ENCODE data around the gene TMEM94. TPM values are rescaled to one million over a fixed set of nuclear protein-coding genes. Genes with fewer than 3 reads are reported as not detected.

Gene TMEM94
- total RNA-seq: 10 to 100 TPM; 63.3 to 66.0 TPM
- polyA plus RNA-seq: 18.8 TPM

DNA sequence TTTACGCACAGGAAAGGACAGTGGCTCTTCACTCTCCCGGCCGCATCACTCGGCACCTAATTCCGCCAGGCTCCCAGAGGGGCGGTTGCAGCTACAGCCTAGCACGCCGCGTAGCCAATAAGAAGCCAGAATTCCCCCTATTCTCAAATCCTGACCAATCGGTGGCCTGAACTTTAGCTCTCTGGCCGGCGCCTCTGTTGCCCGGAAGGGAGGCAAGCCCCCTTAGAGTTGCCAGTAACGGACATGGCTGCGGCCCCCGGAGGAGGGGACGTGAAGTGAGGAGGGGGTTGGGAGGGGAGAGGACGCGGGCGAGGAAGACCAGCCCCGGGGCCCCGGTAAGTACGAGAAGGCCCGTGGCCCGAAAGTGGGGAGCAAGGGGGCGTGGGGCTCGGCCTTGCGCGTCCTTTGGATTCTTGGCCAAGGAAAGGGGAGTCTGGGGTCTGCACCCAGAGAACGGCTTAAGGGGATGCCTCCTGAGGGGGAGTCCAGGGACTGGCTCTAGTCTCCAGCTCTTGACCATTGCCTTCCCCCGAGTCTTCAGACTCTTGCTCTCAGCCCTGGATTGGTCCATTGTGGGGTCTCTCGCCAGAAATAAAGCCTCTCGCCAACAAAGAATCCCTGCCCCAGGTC, at the start of gene TMEM94:
TSS of gene TMEM94 (plus strand) at position 219 of the 630 bp plus-strand sequence. CDS start 15,271 bp downstream, outside the sequence.
- Mint-ChIP-seq H3K36me3 (peaks cover 0 to 10% (median 1%) of the 10 kb centered on the region in 3 donors), H3K4me3 (peak within 1 kb of the TSS; percentile 92 to 99 (median 94)), H3K27ac (peak within 1 kb of the TSS; percentile 65 to 98 (median 94)), H3K4me1 (peaks cover 30 to 47% (median 33%) of the 10 kb centered on the region in 3 donors), H3K9me3 (no peaks in the 10 kb centered on the region), H3K27me3 (peaks cover 0 to 2% of the 10 kb centered on the region in 2 donors)
- peak within 1 kb of the TSS; percentile 98 for H3K4me3 ChIP-seq (ENCODE audit: low read length)
- CTCF ChIA-PET: interaction anchor here (0.8 to 2.1 kb wide), 11 partner anchors 9 to 343 kb away, joined by 3 to 13 read pairs (median 3); partner anchors contain the start of genes MRPS7, SMIM5 and TSEN54
- H3K36me3 ChIP-seq (ENCODE audit: insufficient read depth, low read length): no peaks in the 10 kb centered on the region
- peak within 1 kb of the TSS; percentile 87 for H3K27ac ChIP-seq (ENCODE audit: low read depth, low read length)
- DNase-seq: peak; percentile 84 to 95 (median 90)
- POLR2A ChIA-PET: interaction anchor here (0.5 to 2.6 kb wide), 13 partner anchors 22 to 399 kb away, joined by 3 to 14 read pairs (median 6); partner anchors contain the start of genes GGA3, LLGL2, MRPS7 and SLC25A19
- peaks cover 22% of the 10 kb centered on the region for H3K4me1 ChIP-seq (ENCODE audit: insufficient read depth, low read length)
- no peaks in the 10 kb centered on the region for H3K9me3 ChIP-seq (ENCODE audit: low read length)
- H3K27me3 ChIP-seq (ENCODE audit: insufficient read depth, low read length, poor library complexity, severe bottlenecking): no peaks in the 10 kb centered on the region

DNA sequence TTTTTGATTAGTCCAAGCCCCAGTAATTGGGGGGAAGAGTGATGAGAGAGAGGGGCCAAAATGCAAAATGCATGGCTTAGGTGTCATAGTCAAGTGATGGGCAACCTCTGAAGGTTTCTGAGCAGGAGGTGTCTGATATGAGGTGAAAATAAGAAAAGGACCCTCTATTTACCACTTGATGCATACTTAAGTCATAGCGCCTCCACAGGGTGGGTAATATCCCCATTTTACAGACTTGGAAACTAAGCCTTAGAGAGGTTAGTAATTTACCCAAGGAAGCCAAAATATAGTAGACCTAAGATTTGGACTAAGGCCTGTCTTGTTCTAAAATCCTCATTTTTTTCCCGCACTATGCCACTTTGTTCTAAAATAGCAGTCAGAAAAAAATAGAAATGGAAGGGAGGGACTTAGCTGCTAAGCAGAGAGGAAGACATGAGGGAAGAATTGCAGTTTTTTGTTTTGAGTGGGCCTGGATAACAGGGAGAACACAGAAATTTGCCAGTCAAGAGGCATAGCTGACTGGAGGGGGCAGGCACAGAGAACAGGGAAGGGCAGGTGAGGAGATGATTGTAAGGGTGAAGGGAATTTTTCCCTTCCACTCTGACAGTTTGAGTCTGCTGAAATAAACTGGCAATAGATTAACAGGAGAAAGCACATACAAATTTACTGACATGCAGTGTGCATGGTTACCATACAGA, 48.6 kb upstream of the TMEM94 start:
- H3K4me1 Mint-ChIP-seq: peaks cover 31 to 42% (median 35%) of the 10 kb centered on the region in 3 donors
- no peaks in the 10 kb centered on the region for H3K9me3 Mint-ChIP-seq
- no peaks in the 10 kb centered on the region for H3K9me3 ChIP-seq (ENCODE audit: low read length)
- H3K27me3 ChIP-seq (ENCODE audit: insufficient read depth, low read length, poor library complexity, severe bottlenecking): no peaks in the 10 kb centered on the region
- H3K36me3 ChIP-seq (ENCODE audit: insufficient read depth, low read length): no peaks in the 10 kb centered on the region
- H3K36me3 Mint-ChIP-seq: peaks cover 0 to 15% (median 0%) of the 10 kb centered on the region in 3 donors
- H3K4me1 ChIP-seq (ENCODE audit: insufficient read depth, low read length): peaks cover 33% of the 10 kb centered on the region
- H3K4me3 Mint-ChIP-seq: peak overlapping the region in 1 of 7 donors; percentile 33
- no peak overlapping the region for H3K27ac ChIP-seq (ENCODE audit: low read depth, low read length)
- ChIA-PET POLR2A (interaction anchor here (0.6 kb wide), 1 partner anchor 137 kb away, joined by 3 read pairs; the partner anchor contains the start of gene MIF4GD), CTCF (interaction anchor here (0.7 to 8.0 kb wide), 4 partner anchors 85 to 182 kb away, joined by 3 to 78 read pairs (median 3); partner anchors contain the start of gene MIF4GD)
- H3K27me3 Mint-ChIP-seq: peaks cover 0 to 4% of the 10 kb centered on the region in 2 donors
- H3K4me3 ChIP-seq (ENCODE audit: low read length): no peak overlapping the region
- peak overlapping the region in 1 of 8 donors; percentile 77 for H3K27ac Mint-ChIP-seq
- DNase-seq: no peak

- Histone ChIP-seq H3K27ac (ENCODE audit: low read depth, low read length) (no peak overlapping the region), H3K9me3 (ENCODE audit: low read length) (no peaks in the 10 kb centered on the region), H3K27me3 (ENCODE audit: insufficient read depth, low read length, poor library complexity, severe bottlenecking) (no peaks in the 10 kb centered on the region), H3K36me3 (ENCODE audit: insufficient read depth, low read length) (no peaks in the 10 kb centered on the region), H3K4me3 (ENCODE audit: low read length) (no peak overlapping the region), H3K4me1 (ENCODE audit: insufficient read depth, low read length) (peaks cover 23% of the 10 kb centered on the region)
- DNase-seq: no peak
- Mint-ChIP-seq H3K4me1 (peaks cover 22 to 28% (median 23%) of the 10 kb centered on the region in 3 donors), H3K9me3 (no peaks in the 10 kb centered on the region), H3K4me3 (no peak overlapping the region), H3K36me3 (peaks cover 0 to 4% (median 0%) of the 10 kb centered on the region in 3 donors), H3K27me3 (peaks cover 6 to 13% of the 10 kb centered on the region in 2 donors), H3K27ac (peak overlapping the region in 1 of 8 donors; percentile 58)
- ChIA-PET POLR2A (no interaction called here), CTCF (interaction anchor here (8.0 kb wide), 1 partner anchor 87 kb away, joined by 78 read pairs; no protein-coding TSS in a partner anchor)
Observed at GRCh38 chr17:75410141-75410540, 46.3 kb upstream of the TMEM94 start.

DNA sequence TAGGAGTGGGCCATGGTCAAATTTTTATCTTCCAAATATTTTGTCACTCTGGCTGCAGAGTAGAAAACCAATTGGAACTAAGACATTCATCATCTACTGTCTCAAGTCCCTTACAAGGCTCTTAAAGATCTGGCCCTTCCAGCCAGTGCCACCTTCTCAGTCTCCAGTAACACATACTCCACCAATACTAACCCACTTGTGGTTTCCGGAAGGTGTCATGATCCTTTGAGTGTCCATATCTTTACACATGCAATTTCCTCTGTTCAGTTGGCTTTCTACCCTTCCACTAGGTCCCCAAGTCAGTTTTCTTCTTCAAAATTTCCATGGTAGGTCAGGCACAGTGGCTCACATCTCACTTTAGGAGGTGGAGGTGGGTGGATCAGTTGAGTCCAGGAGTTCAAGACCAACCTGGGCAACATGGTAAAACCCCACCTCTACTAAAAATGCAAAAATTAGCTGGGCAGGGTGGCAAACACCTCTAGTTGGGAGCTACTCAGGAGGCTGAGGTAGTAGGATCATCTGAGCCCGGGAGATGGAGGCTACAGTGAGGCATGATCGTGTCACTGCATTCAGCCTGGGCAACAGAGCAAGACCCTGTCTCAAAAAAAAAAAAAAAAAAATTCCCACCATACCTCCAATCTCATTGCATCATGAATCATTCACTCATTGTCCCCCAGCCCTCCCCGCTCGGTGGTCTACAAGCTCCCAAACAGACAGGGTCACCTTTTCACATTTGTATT, 44.9 kb upstream of the TMEM94 start:
- Mint-ChIP-seq H3K27ac (peak overlapping the region in 3 of 8 donors; percentile 12 to 88 (median 66)), H3K9me3 (no peaks in the 10 kb centered on the region), H3K27me3 (peaks cover 10 to 13% of the 10 kb centered on the region in 2 donors), H3K4me1 (peaks cover 13 to 19% (median 14%) of the 10 kb centered on the region in 3 donors), H3K4me3 (peak overlapping the region in 1 of 7 donors; percentile 42), H3K36me3 (no peaks in the 10 kb centered on the region)
- Histone ChIP-seq H3K9me3 (ENCODE audit: low read length) (no peaks in the 10 kb centered on the region), H3K27me3 (ENCODE audit: insufficient read depth, low read length, poor library complexity, severe bottlenecking) (no peaks in the 10 kb centered on the region), H3K4me3 (ENCODE audit: low read length) (no peak overlapping the region), H3K36me3 (ENCODE audit: insufficient read depth, low read length) (no peaks in the 10 kb centered on the region), H3K4me1 (ENCODE audit: insufficient read depth, low read length) (peaks cover 17% of the 10 kb centered on the region), H3K27ac (ENCODE audit: low read depth, low read length) (no peak overlapping the region)
- DNase-seq: no peak
- CTCF ChIA-PET: interaction anchor here (0.8 to 3.5 kb wide), 14 partner anchors 20 to 449 kb away, joined by 3 to 23 read pairs (median 4); partner anchors contain the start of gene TSEN54
- POLR2A ChIA-PET: interaction anchor here (0.7 kb wide), 1 partner anchor 244 kb away, joined by 3 read pairs; no protein-coding TSS in a partner anchor

DNA sequence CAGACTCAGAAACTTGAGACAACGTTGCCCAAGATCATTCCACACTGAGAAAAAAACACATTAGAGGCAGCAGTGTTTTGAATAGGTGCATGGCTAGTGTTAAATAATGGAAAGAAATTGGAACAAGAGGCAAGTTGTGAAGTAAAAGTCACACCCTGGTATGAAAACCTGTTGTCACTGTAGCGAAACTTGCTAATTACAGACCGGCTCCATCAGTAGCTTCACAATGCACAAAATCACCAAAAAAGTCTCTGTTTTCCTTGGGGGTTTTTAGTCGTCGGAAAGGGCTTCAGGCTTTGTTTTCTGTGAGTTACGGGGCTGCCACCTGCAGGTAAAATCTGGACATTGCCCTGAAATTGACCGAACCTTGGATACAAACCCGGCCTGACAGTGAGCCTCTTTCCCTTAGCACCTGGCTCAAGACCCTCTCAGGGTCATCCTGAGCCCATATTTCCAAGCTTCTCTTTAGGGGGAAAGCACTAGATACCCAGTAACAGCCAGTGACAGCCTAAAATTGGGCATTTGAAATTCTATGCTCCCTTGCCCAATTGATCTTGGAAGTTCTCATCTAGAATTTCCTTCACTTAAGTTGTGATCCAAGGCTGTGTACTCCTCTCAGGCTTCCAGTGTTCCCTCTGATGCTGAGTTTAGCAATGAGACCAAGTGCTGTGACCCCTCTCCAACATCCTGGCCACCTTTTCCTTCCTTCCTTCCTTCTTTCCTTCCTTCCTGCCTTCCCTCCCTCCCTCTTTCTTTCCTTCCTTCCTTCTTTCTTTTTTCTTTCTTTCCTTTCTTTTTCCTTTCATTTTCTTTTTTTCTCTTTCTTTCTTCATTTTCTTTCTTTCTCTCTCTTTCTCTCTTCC, 43.7 kb upstream of the TMEM94 start:
- peak overlapping the region in 3 of 7 donors; percentile 33 to 46 (median 42) for H3K4me3 Mint-ChIP-seq
- ChIA-PET POLR2A (interaction anchor here (0.5 to 1.0 kb wide), 5 partner anchors 90 to 299 kb away, joined by 3 to 8 read pairs (median 5); partner anchors contain the start of gene SLC25A19), CTCF (interaction anchor here (0.6 to 3.5 kb wide), 33 partner anchors 10 to 452 kb away, joined by 3 to 23 read pairs (median 3); partner anchors contain the start of genes GGA3, MIF4GD, MRPS7 and SLC25A19)
- Histone ChIP-seq H3K9me3 (ENCODE audit: low read length) (no peaks in the 10 kb centered on the region), H3K27ac (ENCODE audit: low read depth, low read length) (no peak overlapping the region), H3K27me3 (ENCODE audit: insufficient read depth, low read length, poor library complexity, severe bottlenecking) (no peaks in the 10 kb centered on the region), H3K4me3 (ENCODE audit: low read length) (no peak overlapping the region), H3K4me1 (ENCODE audit: insufficient read depth, low read length) (peaks cover 13% of the 10 kb centered on the region), H3K36me3 (ENCODE audit: insufficient read depth, low read length) (no peaks in the 10 kb centered on the region)
- H3K4me1 Mint-ChIP-seq: peaks cover 9 to 15% (median 11%) of the 10 kb centered on the region in 3 donors
- H3K36me3 Mint-ChIP-seq: no peaks in the 10 kb centered on the region
- H3K27ac Mint-ChIP-seq: peak overlapping the region in 7 of 8 donors; percentile 2 to 66 (median 22)
- no peaks in the 10 kb centered on the region for H3K9me3 Mint-ChIP-seq
- DNase-seq: peak; percentile 37 to 83 (median 66)
- peaks cover 10 to 13% of the 10 kb centered on the region in 2 donors for H3K27me3 Mint-ChIP-seq

DNA sequence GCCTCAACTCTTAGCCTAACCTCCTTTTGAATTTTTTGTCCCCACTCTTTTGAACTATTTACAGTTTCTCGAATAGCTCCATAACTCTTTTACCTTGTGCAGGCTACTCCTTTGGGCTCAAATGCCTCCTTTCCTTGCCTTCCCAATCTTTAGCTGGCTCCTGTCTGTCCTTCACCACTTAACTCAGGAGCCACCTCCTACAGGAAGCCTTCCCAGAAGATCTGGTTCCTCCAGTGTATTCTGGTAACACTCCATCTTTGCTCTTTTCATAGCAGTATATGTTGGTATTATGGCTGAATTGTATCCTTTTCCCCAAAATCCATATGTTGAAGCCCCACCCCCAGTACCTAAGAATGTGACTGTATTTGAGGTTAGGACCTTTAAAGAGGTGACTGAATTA, 41.9 kb upstream of the TMEM94 start:
- Mint-ChIP-seq H3K27me3 (peaks cover 10 to 13% of the 10 kb centered on the region in 2 donors), H3K4me3 (no peak overlapping the region), H3K36me3 (no peaks in the 10 kb centered on the region), H3K4me1 (peaks cover 9 to 15% (median 11%) of the 10 kb centered on the region in 3 donors), H3K27ac (peak overlapping the region in 1 of 8 donors; percentile 55), H3K9me3 (no peaks in the 10 kb centered on the region)
- H3K9me3 ChIP-seq (ENCODE audit: low read length): no peaks in the 10 kb centered on the region
- H3K27ac ChIP-seq (ENCODE audit: low read depth, low read length): no peak overlapping the region
- DNase-seq: no peak
- no peaks in the 10 kb centered on the region for H3K27me3 ChIP-seq (ENCODE audit: insufficient read depth, low read length, poor library complexity, severe bottlenecking)
- H3K36me3 ChIP-seq (ENCODE audit: insufficient read depth, low read length): no peaks in the 10 kb centered on the region
- ChIA-PET POLR2A (no interaction called here), CTCF (interaction anchor here (3.5 kb wide), 1 partner anchor 300 kb away, joined by 18 read pairs; no protein-coding TSS in a partner anchor)
- peaks cover 13% of the 10 kb centered on the region for H3K4me1 ChIP-seq (ENCODE audit: insufficient read depth, low read length)
- no peak overlapping the region for H3K4me3 ChIP-seq (ENCODE audit: low read length)

All from CD8-positive, alpha-beta memory T cell (primary cell).